HG03575 (cell line): Measurements from ENCODE around the gene CACNA1I.

ENCODE experiments used
- ATAC-seq: cut with Tn5 transposase; IDR thresholded peaks from one replicate; pipeline ENCODE4 v1.9.1; 2021; ENCODE audit not compliant: unreplicated experiment, insufficient number of reproducible peaks, low FRiP score; ENCODE audit errors: extremely low read depth

Gene CACNA1I

GRCh38 chr22:39616051-39616450 lies 45.5 kb downstream of the CACNA1I start:
- no peak for ATAC-seq

- ATAC-seq = no peak
Observed at GRCh38 chr22:39616781-39617180, 46.2 kb downstream of the CACNA1I start.

DNA sequence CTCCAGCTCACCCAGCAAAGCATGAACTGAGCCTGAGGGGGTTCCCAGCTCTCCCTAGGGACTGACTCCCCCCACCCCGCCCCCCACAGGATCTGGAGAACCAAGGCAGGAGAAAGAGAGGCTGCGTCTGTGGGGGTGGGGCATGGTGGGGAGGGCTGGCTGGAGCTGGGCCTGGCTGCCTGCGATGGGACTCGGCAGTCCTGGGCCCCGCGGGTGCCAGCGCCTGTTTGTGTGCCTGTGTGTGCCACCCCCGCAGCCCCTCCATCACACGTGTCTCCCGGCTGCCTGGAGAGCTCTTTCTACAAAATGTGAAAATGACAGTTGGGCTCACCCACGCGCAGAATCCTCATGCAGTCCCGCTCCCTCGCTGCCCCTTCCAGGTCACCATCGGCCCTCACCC lies 46.8 kb downstream of the CACNA1I start:
- ATAC-seq = no peak

GRCh38 chr22:39617970-39618757 lies 47.6 kb downstream of the CACNA1I start:
- ATAC-seq = no peak

DNA sequence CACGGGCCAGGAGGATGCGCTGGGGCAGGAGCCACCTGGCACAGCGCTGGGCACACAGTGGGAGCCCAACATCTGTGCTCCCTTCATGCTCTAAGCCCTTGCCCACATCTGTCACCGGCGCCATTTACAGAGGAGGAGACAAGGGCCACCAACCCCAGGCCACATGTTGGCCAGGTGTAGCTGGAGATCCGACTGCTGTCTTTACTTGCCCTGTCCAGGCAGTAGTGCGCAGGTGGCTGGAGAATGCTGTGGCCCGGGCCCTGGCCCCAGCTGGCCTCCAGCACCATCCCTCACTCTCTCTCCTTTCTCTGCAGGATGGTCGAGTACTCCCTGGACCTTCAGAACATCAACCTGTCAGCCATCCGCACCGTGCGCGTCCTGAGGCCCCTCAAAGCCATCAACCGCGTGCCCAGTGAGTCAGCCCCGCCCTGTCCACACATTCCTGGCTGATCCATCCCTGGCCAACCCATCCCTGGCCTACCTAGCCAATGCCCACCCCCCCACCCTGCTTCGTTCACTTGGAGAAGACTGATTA lies 48.5 kb downstream of the CACNA1I start:
- no peak for ATAC-seq

GRCh38 chr22:39620924-39621690 lies 50.6 kb downstream of the CACNA1I start:
- no peak for ATAC-seq

- no peak for ATAC-seq
Observed at GRCh38 chr22:39621826-39622225, 51.3 kb downstream of the CACNA1I start.

GRCh38 chr22:39622881-39623367 lies 52.4 kb downstream of the CACNA1I start:
- ATAC-seq = no peak

DNA sequence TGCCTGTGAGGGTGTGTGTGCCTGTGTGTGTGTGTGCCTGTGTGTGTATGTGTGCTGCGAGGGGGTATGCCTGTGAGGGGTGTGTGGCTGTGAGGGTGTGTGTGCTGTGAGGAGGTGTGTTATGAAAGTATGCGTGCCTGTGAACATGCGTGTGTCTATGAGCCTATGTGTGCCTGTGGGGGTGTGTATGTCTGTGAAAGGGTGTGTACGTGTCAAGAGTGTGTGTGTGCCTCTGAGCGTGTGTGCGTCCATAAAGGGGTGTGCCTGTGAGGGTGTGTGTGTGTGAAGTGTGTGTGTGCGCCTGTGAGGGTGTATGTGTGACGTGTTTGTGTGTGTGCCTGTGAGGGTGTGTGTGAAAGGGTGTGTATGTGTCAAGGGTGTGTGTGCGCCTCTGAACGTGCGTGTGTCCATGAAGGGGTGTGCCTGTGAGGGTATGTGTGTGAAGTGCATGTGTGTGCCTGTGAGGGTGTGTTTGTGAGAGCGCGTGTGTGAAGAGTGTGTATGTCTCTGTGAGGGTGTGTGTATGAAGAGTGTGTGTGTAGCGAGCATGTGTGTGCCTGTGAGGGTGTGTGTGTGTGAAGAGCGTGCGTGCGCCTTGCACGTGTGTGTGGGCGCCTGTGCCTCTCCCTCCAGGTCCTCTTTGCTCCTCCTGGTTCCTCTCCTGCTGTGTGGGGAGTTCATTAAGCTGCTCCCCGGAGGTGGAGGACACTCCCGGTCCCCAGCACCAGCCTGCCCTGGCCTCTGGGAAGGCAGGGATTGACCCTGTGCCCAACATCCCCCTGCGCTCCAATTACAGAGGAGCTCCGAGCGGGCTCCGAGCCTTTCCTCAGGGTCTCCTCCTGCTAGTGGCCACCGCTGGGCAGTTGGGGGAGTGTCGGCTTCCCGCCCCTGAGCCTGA lies 53.3 kb downstream of the CACNA1I start:
- ATAC-seq = no peak

GRCh38 chr22:39624501-39624821 lies 53.9 kb downstream of the CACNA1I start:
- ATAC-seq = no peak

GRCh38 chr22:39625569-39626537 lies 55.3 kb downstream of the CACNA1I start:
- no peak for ATAC-seq

GRCh38 chr22:39627208-39627607 lies 56.7 kb downstream of the CACNA1I start:
- no peak for ATAC-seq

DNA sequence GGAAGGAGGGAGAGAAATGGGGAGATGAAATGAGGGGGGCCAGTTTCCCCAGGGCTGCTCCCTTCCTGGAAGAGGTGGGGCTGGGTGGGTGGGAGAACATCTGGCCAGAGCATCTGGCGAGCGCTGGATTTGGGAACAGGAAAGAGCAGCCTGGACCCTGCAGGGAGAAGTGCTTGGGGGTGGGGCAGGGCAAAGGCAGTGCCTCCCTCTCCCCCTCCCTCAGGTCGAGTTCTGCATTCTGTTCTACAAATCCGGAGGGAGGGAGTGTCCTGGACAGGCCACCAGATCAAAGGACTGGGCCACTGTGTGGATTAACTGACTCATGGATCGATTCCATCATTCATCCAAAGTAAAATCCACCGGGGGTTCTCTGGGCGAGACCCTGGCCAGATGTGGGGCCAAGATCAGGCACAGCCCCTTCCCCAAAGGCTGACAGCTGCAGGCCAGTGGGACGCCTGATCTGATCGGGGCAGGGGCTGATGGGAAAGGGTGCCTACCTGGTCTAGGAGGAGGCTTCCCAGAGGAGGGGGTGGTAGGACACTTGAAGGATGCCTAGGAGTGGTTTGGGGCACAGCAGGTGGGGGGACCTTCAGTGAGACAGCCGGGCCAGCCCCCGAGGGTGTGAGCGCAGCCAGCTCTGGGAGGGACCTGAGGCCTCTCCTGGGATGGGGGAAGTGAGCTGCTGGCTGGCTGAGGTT lies 57.5 kb downstream of the CACNA1I start:
- no peak for ATAC-seq

DNA sequence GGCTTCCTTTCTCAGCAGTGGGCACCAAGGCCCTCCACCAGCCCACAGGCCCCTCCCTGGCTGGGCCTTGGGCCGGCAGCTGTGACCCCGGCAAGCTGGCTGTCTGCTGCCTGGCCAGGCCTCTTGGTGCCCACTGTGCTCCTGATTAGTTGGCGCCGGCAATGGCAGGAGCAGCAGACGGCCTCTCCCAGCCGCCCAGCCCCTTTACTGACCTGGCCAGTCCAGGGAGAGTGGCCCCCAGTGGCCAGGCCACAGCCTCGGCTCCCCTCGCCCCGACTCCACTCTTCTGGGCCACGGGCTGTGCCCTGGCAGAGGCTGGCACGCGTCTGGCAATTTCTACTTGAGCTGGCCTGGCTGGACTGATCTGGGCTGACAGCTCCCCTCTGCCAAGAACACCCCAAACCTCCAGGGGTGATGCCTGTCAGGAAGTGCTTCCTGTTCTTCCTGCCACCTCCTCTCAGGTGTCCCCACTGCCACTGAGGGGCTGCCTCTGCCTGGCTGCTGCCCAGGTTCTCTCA lies 58.1 kb downstream of the CACNA1I start:
- no peak for ATAC-seq

GRCh38 chr22:39629851-39630250 lies 59.3 kb downstream of the CACNA1I start:
- ATAC-seq = no peak

- no peak for ATAC-seq
Observed at GRCh38 chr22:39630721-39631120, 60.2 kb downstream of the CACNA1I start.
